CD4-positive, alpha-beta T cell treated with Interferon alpha-2 for 1 hour (primary cell): ENCODE measurements around the gene PXDC1.

ENCODE experiments used
- DNase-seq, 2 donors: peaks; one replicate each; pipeline ENCODE4 v3.0.0-alpha.2; 2020 to 2022

PXDC1 gene

DNA sequence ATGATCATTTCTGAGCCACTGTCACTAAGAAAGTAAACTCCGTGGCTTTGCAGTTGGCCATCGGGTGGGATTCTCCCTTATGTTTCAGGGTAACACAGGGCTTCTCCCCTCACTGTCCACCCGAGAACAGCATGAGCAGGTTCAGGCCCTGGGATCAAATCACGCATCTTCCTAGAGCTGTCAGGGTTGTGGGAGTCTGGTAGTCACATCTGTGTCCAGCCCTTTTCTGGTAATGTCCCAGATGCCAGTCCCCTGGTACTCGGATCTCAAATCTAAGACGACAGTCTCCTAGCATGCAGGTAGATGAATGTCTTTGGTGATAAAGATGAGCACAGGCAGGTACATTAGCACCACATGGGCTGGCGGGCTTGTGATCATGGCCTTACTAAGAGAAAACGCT, 4.8 kb downstream of the PXDC1 start:
- DNase-seq: no peak

DNA sequence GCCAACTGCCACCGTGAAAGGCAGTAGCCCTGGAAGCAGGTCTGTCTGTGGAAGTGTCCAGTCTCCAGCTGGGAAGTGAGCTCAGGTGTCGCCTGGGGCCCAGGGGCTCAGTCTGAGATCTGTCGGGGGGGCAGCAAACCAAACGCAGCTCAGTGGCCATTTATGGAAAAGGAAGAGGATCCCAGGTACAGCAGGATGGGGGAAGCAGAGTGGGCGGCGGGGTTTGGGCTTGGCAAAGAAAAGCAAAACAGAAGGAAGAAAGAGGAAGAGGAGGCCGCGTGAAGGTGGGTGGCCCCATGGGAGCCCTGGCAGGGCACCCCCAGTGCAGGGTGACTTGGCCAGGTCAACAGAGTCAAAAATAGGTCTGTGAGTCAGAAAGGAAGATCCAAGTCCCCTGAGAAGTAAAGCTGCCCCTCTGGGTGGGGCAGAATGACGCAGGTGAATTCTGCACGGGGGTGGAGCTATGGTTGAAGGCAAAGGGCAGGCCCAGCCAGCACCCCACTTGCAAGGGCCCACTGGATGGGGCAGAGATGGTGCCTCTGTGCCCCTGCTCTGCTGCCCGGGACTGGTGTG, 5.3 kb downstream of the PXDC1 start:
- peak in 1 of 2 donors; percentile 56 for DNase-seq

DNA sequence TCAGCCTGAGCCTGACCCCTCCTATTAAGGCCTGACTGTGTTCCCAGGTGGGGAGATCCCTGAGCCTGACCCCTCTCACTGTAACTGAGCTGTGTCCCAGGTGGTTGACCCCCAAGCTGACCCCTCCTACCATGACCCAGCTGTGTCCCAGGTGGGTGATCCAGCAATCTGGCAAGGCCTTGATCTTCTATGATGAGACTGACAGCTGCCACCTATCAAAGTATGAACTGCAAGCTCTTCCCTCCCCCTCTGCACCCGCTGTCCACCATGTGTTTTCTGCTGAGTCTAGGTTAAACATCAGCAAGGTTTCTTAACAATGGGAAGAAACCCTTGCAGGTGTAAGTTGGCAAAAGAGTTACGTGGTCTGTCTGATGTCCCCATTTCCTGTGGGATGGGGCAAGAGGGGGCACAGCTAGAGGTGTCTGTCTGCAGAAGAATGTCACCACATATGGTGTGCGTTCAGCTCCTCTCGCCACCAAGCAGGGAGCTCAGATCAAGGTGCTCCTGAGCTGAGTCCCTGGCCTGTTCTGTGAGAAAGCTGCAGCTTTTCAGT, 5.9 kb downstream of the PXDC1 start:
- no peak for DNase-seq

DNA sequence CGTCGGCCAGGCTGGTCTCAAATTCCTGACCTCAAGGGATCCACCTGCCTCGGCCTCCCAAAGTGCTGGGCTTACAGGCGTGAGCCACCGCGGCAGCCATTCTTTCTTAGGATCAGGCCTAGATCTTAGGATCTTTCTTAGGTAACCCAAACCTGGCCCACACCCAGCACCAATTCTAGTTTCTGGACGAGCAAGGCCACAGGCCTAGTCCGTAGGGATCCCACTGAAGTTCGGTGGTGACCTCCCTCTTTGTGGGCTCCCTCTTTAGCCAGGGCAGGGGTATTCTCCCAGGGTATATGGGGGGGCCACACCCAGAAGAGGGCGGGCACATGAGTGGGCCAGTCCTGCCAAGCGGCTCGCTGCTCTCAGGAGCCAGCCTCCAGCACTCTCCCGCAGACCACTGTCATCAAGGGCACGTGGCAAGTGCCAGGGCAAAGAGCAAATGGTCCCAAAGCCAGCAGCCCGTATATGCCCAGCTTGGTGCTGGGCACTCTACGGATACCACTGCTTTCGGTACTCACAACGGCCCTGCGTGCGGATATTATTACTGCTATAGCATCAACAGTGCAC, 6.5 kb downstream of the PXDC1 start:
- no peak for DNase-seq

DNA sequence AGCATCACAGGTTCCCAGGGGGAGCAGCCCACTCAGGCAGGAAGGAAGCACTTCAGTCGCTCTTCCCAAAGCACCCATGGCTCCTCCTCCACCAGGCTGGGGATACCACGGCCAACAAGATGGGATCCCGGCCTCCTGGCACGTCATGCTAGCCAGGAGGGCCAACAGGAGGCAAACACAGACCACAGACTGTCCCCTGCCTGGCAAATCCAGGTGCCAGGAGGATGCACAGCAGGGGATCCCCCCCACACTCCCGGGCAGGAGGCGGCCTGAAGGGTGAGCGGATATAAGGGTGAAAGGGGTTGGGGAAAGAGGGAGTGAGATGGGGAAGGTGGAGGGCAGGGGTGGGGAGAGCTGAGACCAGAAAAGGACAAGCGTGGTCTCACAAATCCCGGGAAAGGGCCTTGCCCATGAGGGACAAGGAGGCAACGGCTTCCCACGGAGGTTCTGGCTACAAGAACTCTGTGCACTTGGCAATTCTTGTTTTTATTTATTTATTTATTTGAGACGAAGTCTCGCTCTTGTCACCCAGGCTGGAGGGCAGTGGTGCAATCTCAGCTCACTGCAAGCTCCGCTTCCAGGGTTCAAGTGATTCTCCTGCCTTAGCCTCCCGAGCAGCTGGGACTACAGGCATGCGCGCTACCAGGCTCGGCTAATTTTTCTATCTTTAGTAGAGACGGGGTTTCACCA, 7.2 kb downstream of the PXDC1 start:
- no peak for DNase-seq

DNA sequence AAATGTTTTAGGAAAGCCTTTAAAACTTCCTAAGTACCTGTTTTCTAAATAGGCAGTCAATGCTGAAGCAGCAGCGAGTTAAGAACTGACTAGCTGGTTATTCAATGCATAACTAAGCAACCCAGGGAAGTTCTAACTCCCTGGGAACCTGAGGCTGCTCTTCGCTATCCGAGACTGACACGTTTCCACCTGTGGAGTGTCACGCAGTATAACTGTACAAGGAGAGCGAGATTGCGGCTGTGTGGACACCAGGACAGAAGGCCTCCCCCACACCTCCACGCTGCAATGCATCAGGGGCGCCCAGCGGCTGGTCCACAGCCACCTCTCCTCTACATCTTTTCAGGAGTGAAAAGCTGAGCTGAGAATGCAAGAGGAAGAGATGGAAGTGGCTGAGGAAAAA, 8.0 kb downstream of the PXDC1 start:
- no peak for DNase-seq

DNA sequence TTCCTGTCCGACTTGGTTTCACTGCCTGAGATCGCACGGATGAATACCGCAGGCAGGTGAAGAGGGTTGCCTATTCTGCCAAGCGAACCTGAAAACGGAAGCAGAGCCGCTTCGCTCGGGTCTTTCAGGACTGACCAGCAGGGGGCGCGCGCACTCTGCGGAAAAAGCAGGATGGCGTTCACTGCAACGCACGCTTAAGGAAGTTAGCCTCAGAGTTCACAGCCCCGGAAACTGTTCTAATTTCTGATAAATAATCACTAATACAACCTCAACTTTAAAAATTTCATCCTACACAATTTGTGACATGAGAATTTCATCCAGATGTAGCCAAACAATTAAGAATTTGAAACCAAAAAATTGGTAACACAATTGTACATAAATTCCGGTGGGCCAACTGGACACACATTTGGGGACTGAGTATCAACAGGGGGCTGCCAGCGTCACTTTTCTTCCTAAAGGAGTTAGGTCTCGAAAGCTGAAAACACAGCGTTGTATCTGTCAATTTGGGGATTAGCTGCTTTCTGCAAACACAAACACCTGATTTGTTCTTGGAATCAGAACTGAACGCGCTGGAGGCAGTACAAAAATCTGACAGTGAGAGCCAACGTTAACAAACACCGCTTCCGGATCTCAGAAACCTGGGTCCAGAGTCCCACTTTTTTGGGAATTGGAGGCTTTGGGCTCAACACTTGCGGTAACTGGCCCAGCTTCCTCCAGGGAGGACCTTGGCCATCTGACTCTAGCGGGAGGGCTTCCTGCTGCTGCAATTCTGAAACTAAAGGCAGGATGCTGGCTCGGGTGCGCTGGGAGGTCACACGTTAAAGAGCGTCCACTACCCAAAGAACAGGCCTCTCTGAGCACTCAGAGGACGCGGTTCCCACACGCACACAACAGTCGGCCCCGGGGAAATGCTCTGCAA, 8.8 kb downstream of the PXDC1 start:
- peak; percentile 81 to 88 for DNase-seq

DNA sequence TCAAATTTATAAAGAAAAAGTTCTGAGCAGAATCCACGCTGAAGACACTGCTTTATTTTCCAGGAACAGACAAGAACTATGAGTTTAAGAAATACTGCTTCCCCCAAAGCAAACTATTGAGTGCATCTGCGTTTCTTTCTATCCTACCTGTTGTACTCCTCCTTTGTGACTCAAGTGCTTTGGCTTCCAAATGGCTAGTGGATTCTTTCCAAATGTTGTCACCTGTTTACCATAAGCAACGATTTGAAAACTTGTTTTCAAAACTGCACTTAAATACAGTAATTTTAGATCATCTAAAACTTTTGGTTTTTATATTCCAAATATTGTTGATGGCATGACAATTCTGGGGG, 9.5 kb downstream of the PXDC1 start:
- DNase-seq: no peak

DNA sequence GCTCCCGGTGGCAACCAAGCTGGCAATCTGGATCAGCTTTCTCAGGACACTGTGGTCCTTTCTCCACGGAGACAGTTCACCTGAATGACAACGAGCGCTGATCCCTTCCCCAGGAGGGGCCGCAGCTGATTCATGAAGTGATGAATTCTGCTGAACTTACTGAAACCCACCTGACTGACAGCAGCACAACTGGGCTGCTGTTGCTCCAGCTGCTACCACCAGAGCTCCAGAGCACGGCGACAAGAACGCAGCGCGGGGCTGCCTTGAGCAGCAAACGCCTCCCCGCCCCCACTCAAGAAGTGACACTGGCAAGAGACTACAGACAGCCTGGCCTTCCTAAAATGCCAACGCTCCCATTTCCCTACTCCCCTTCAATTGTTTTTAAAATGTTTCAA, 10.0 kb downstream of the PXDC1 start:
- DNase-seq: no peak

DNA sequence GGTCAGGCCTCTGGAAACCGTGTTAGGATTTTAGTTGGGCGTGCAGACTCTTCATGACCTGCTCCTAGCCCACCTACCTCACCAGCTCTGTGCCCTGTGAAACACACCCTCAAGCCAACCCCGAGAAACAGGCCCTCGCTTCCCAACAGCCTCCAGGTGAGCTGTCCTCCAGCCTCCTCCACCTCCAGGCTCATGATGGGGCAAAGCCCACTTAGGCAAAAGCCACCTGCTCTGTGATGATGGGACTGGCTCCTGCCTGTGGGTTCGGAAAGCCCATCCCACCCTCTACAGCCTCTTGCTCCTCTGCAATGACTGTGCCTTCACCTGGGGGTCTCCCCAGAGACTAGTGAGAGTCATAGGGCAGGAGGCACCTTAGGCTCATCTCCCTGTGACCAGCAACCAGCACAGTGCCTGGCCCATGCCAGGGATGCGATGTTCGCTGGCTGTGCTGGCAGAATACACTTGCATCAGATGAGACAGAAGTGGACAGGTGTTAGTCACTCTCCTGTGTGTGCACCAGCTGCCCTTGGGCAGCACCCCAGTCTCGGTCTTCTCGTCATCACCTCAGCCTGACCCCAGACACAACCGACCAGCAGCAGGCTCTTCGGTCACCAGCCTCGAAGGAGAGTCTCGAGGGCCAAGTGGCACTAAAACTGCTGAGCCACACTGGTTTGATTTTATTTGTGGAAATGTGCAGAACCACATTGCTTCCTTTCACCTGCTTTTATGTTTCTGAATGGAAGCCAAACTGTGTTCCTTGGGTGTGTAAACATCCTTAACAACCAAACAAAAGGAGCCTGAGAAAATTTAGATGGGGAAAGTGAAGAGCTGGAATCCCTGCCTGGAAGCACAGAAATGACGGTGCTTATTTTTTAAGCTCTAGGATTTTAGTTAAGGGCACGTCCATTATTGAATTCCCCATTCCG, 10.7 kb downstream of the PXDC1 start:
- DNase-seq: no peak

DNA sequence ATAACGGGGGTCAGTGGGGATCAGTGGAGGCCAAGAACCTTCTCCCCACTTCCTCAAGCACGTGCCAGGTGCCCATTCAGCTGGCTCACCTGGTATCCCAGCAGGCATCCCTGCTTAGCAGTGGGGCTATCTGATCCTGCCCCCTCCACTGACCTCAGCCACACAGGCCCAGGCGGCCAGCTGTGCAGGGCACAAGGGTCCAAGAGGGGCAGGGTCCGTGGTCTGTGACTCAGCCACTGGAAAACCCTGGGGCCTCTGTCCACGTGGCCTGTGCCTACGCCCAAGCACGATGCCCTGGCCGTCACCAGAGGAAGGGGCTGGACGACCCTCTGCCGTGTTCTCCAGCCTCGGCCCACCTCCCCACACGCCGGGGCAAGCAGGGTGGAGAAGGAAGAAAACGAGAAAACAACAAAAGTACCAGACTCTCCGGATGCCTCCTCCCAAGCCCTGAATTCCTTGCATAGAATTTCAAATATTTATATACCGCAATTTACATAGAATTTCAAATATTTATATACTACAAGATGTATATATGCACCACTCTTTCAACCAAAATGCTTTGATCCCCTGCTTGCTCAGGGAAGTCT, 12.1 kb downstream of the PXDC1 start:
- DNase-seq: no peak

DNA sequence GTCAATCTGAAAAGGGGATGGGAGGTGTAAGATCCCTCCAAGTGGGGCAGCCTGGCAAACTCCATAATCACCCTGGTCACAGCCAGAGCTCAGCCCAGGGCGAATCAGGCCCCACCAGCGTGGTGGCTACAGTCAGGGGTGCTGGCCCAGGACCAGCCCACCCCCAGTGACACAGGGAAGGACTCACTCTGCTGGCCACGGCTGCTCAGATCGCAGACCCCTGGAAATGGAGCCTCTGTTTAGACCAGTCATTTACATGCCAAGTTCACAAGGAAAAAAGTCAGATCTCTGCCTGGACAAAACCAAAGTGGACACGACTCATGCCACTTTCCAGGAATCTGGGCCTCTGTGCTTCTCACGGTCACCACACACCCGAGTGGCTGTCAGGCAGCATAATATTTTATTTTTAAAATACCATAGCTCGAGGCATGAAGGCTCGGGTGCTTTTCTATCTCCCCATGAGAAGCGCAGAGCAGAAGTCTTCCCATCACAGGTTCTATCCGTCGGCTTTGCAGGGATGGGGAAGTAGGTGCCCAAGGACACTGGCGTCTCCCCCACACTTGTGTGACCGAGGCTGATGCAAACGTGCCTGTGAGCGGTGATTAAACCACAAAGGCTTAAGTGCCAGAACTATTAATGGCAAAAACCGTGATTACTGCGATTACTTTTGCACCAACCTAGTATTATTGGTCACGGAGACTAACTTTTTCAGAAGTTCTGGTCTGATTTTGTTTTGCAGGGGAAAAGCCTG, 13.0 kb downstream of the PXDC1 start:
- DNase-seq: no peak

DNA sequence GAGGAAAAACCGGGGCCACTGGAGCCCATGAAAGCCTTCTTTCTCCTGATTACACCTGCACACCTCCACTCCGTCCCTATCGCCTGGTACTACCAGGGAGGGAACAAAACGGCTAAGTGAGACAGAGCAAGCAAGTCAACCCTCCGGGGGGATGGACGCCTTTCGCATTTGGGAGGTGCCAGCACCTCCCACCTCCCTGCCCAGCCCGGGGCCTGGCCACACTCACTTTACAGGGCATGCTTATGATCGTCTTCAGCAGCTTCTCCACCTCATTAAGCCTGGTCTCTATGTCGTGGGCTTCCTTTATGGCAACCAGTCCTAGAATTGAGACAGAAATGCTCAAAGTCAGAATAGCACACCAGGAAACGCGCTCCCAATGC, 13.7 kb downstream of the PXDC1 start:
- no peak for DNase-seq

DNA sequence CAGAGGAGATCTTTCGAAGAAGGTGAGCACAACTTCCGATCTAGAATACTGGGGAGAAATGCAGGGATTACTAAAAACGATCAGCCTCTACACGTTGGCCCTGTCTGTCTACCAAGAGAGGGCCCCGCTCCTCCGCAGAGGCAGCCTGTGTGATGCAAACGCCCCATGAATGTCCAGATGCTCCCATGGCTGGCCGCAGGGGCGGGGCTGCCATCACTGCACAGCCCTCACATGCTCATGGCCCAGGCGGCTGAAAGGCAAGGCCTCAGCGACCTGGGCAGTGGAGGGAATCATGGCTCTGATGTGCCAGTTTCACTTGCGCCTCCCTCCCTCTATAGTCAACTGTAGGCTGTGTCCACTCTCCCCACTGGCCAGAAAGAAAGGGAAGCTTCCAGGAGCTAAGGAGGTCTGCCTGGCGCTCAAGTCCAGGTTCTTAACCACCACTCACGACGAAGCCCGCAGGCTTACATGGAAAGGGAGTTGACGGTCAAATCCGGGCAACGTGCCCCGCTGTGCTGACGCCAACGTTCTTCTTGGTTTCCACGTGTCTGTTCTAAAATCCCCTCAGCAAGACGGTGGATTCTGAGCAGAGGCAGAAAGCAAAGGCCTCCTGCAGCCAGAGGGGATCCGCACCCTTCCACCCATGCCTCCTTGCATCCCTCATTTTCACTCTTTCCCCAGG, 14.2 kb downstream of the PXDC1 start:
- no peak for DNase-seq

DNA sequence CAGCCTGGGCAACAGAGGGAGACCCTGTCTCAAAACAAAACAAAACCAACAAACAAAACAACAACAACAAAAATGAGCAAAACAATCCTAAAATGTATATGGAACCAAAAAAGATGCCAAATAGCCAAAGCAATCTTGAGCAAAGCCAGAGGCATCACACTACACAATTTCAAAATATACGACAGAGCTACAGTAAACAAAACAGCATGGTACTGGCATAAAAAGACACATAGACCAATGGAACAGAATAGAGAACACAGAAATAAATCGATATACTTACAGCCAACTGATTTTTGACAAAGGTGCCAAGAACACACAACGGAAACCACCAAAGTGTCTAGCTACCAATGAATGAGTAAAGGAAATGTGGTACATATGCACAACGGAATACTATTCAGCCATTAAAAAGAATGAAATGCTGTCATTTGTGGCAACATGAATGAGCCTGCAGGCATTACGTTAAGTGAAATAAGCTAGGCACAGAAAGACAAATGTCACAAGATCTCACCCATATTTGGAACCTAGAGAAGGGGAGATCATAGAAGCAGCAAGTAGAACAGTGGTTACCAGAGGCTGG, 16.4 kb downstream of the PXDC1 start:
- no peak for DNase-seq

DNA sequence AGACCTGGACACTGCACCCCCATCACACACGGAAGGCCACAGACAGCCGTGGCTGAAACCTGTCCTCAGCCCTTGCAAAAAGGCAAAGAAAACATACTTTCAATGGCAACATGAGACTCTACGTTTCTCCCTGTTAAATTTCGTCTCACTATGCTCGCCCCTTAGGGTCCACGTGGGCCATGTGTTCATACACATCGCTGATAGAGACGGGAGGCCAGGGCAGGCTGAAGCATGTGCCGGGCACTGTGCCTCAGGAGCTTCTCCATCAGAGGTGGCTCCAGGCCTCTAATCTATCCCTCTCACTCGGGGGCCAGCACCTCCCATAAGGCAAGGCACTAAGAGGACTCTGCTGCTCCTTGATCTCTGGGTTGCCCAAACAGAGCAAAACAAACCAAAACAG, 17.5 kb downstream of the PXDC1 start:
- no peak for DNase-seq

DNA sequence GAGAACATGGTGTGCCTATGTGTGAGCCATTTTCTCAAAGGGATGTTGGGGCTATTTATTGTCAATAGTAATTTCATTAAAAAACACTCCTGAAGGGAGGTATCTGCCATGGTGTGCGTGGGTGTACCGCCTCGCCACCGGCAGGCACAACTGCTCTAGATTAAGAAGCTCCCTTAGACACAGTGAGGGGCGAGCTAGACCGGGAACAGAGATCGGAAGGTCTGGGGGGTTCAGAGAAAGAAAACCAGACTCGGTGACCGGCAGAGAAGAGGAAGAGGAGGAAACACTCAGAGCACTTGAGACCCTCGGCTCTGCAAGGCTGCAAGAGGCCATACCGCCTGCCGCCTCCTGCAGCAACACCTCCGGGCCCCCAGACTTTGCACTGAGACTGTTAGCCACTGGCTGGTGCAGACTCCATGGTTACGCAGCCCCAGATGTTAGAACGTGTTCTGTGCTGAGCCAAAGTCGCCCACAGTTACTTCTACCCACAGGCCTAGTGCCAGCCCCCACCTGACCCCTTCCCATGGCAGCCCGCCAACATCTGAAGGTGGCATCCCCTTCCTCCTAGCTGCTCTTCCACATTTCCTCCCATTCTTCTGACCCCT, 18.1 kb downstream of the PXDC1 start:
- DNase-seq: no peak

DNA sequence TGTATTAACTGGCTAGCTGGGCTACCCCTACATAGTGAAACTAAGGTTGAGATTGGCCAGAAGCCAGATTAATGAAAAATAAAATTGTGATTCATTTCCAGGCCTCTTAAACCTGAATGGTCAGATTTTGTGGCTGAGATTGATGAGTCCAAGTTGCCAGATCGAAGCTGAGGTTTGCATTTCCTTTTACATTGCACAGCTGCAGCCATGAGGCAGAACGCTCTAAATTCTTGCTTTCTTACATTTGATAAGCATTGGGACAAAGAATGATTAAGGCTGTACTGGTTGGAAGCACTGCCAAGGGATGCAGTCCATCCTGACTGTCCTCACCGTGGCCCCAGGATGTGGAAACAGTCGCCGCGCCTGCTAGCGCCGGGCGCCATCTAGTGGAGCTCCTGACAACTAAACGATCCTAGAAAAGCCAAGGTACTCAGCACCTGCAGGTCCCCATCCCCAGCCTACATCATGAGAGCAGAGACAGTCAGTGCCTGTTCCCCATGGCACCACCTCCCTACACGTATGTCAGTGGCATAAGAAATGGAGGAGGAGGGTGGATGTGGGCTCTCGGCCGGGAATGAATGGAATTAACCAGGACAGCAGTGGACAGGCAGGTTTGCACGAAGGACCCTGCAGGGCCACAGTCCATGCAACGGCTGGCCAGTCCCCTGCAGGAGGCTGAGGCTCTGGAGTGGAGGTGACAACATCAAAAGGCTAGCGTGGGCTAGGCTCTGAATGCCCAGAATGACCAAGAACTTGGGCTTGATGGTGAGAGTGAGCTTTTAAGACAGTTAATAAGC, 19.0 kb downstream of the PXDC1 start:
- DNase-seq: peak; percentile 58 to 69

DNA sequence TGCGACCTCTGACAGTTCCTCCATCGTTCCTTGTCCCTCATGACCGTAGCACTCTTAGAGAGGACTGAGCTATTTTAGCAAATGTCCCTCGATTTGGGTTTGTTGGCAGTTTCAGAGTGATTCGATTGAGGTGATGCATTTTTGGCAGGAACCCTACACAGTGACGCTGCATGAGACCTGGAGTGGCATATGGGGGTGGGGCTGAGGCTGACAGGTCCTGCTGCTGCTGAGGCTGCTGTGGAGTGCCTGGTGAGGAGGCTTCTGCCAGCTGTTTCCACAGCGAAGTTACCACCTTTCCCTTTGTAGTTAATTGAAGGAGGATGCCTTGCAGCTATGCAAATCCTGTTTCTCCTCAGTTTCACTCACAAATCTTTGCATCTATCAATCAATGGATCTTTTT, 19.8 kb downstream of the PXDC1 start:
- DNase-seq: no peak
